Neural progenitor cell (in vitro differentiated cells): ENCODE data around the gene RHOG. TPM values are rescaled to one million over a fixed set of nuclear protein-coding genes. Genes with fewer than 3 reads are reported as not detected.

Experiments used
- DNase-seq: peaks from one replicate; pipeline ENCODE4 v3.0.0-alpha.2; 2016; ENCODE audit warnings: low spot score
- H2AFZ ChIP-seq: fragments of 200-600 bp; sonication (generic); replicated peaks from 2 replicates; pipeline ENCODE4 v1.6.1; 2016; ENCODE audit warnings: antibody characterized with exemption
- H3F3A ChIP-seq: fragments of 200-600 bp; sonication (generic); 2 replicates; pipeline ENCODE4 v1.6.1; 2016; ENCODE audit warnings: antibody characterized with exemption, low read depth
- H3K27ac ChIP-seq: fragments of 200-600 bp; sonication (generic); 2 replicates; pipeline ENCODE4 v1.5.1; 2016; ENCODE audit warnings: mild to moderate bottlenecking
- H3K27me3 ChIP-seq: fragments of 200-600 bp; sonication (generic); 2 replicates; pipeline ENCODE4 v1.6.1; 2016; ENCODE audit warnings: mild to moderate bottlenecking, moderate library complexity
- H3K36me3 ChIP-seq: fragments of 200-600 bp; sonication (generic); 2 replicates; pipeline ENCODE4 v1.5.1; 2016
- H3K4me1 ChIP-seq: fragments of 200-600 bp; sonication (generic); 2 replicates; pipeline ENCODE4 v1.6.1; 2016; ENCODE audit warnings: mixed run types
- H3K4me2 ChIP-seq: fragments of 200-600 bp; sonication (generic); 2 replicates; pipeline ENCODE4 v1.6.1; 2016
- H3K4me3 ChIP-seq: fragments of 200-600 bp; sonication (generic); 2 replicates; pipeline ENCODE4 v1.5.1; 2016
- H3K79me2 ChIP-seq: fragments of 200-600 bp; sonication (generic); 2 replicates; pipeline ENCODE4 v1.6.1; 2016; ENCODE audit warnings: low read depth
- H3K9ac ChIP-seq: fragments of 200-600 bp; sonication (generic); 2 replicates; pipeline ENCODE4 v1.6.1; 2016
- H3K9me3 ChIP-seq: fragments of 200-600 bp; sonication (generic); 2 replicates; pipeline ENCODE4 v1.5.1; 2016; ENCODE audit warnings: low read depth
- H4K20me1 ChIP-seq: fragments of 200-600 bp; sonication (generic); 2 replicates; pipeline ENCODE4 v1.6.1; 2016; ENCODE audit warnings: low read depth
- H3K27ac Mint-ChIP-seq: 3 replicates; pipeline ENCODE4 v1.8.0; 2021; ENCODE audit warnings: mixed read lengths
- H3K27me3 Mint-ChIP-seq: 2 replicates; pipeline ENCODE4 v1.8.0; 2022; ENCODE audit warnings: low read depth, mild to moderate bottlenecking, inconsistent platforms, moderate library complexity, mixed read lengths; ENCODE audit not compliant: insufficient read depth
- H3K36me3 Mint-ChIP-seq: 3 replicates; pipeline ENCODE4 v1.8.0; 2021; ENCODE audit warnings: mixed read lengths
- H3K4me1 Mint-ChIP-seq: 3 replicates; pipeline ENCODE4 v1.8.0; 2021; ENCODE audit warnings: mixed read lengths
- H3K4me3 Mint-ChIP-seq: 3 replicates; pipeline ENCODE4 v1.8.0; 2021; ENCODE audit warnings: mild to moderate bottlenecking, moderate library complexity, mixed read lengths
- H3K9me3 Mint-ChIP-seq: 3 replicates; pipeline ENCODE4 v1.8.0; 2020; ENCODE audit warnings: mixed read lengths
- EZH2 ChIP-seq: fragments of 200-600 bp; sonication (generic); IDR thresholded peaks from 2 replicates; pipeline ENCODE4 v1.6.1; 2017; ENCODE audit warnings: antibody characterized with exemption, mild to moderate bottlenecking, moderate library complexity
- EZH2phosphoT487 ChIP-seq: fragments of 200-600 bp; sonication (generic); IDR thresholded peaks from 2 replicates; pipeline ENCODE4 v1.6.1; 2017; ENCODE audit warnings: antibody characterized with exemption
- total RNA-seq: library from RNA; depleted of rRNA; stranded (reverse); fragments of >200 nt; gene quantifications from 2 replicates; pipeline ENCODE4 v1.2.3, GENCODE V29; 2015; ENCODE audit warnings: low replicate concordance
- TF ChIP-seq, protein P1 (sequence below): fragments of 200-600 bp; sonication (generic); IDR thresholded peaks from 2 replicates; pipeline ENCODE4 v1.5.1; 2017; ENCODE audit warnings: antibody characterized with exemption, mild to moderate bottlenecking

RHOG gene
- total RNA-seq: 5.9 and 19.9 TPM in 2 replicates

GRCh38 chr11:3840870-3841425 is at the start of gene RHOG:
TSS of gene RHOG (minus strand) at chr11:3840959. CDS start at chr11:3828138, 12,821 bp downstream.
- Mint-ChIP-seq H3K27me3 (no peaks in the 10 kb centered on the region), H3K4me1 (peaks cover 26% of the 10 kb centered on the region), H3K9me3 (no peaks in the 10 kb centered on the region), H3K4me3 (peak within 1 kb of the TSS; percentile 91), H3K36me3 (peaks cover 6% of the 10 kb centered on the region), H3K27ac (peak within 1 kb of the TSS; percentile 27)
- Histone ChIP-seq H3K9ac (peak within 1 kb of the TSS; percentile 53), H3F3A (peaks cover 6% of the 10 kb centered on the region), H3K27me3 (no peaks in the 10 kb centered on the region), H3K36me3 (no peaks in the 10 kb centered on the region), H3K4me3 (peak within 1 kb of the TSS; percentile 98), H3K9me3 (no peaks in the 10 kb centered on the region), H3K4me1 (peaks cover 7% of the 10 kb centered on the region), H4K20me1 (peaks cover 38% of the 10 kb centered on the region), H3K27ac (no peak within 1 kb of the TSS), H3K79me2 (peaks cover 51% of the 10 kb centered on the region), H3K4me2 (peak within 1 kb of the TSS; percentile 96), H2AFZ (peak within 1 kb of the TSS; percentile 95)
- DNase-seq: no peak
- TF ChIP-seq EZH2 (no peak), EZH2phosphoT487 (no peak)
- TF ChIP-seq, protein P1, sequence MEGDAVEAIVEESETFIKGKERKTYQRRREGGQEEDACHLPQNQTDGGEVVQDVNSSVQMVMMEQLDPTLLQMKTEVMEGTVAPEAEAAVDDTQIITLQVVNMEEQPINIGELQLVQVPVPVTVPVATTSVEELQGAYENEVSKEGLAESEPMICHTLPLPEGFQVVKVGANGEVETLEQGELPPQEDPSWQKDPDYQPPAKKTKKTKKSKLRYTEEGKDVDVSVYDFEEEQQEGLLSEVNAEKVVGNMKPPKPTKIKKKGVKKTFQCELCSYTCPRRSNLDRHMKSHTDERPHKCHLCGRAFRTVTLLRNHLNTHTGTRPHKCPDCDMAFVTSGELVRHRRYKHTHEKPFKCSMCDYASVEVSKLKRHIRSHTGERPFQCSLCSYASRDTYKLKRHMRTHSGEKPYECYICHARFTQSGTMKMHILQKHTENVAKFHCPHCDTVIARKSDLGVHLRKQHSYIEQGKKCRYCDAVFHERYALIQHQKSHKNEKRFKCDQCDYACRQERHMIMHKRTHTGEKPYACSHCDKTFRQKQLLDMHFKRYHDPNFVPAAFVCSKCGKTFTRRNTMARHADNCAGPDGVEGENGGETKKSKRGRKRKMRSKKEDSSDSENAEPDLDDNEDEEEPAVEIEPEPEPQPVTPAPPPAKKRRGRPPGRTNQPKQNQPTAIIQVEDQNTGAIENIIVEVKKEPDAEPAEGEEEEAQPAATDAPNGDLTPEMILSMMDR: no peak

DNA sequence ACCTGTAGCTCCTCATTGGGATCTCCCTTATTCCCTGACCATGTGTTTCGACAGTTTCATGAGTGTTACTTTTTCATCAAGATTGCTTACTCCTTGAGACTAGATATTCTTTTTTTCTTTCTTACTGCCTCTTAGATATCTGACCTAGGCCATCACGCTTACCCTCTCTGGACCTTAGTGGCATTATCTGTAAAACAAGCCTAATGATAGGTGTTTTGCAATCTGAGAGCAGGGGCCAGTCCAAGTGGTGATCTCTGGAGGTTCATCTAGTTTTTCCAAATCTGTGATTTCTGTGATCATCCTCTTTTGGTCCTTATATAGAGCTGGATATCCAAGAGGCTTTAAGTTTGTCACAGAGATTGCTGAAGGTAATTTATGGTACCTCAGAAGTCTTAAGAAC is 49.3 kb upstream of the RHOG start:
- H3K4me3 ChIP-seq: no peak overlapping the region
- no peak overlapping the region for H3K27ac ChIP-seq
- H3K27me3 ChIP-seq: no peaks in the 10 kb centered on the region
- no peaks in the 10 kb centered on the region for H3K36me3 Mint-ChIP-seq
- no peak overlapping the region for H2AFZ ChIP-seq
- H3K27me3 Mint-ChIP-seq: peaks cover 3% of the 10 kb centered on the region
- no peaks in the 10 kb centered on the region for H3F3A ChIP-seq
- H3K9me3 Mint-ChIP-seq: no peaks in the 10 kb centered on the region
- no peak overlapping the region for H3K4me3 Mint-ChIP-seq
- no peaks in the 10 kb centered on the region for H3K36me3 ChIP-seq
- DNase-seq: no peak
- H3K4me1 Mint-ChIP-seq: no peaks in the 10 kb centered on the region
- H4K20me1 ChIP-seq: no peaks in the 10 kb centered on the region
- no peaks in the 10 kb centered on the region for H3K4me1 ChIP-seq
- no peaks in the 10 kb centered on the region for H3K9me3 ChIP-seq
- H3K9ac ChIP-seq: no peak overlapping the region
- H3K27ac Mint-ChIP-seq: no peak overlapping the region
- H3K4me2 ChIP-seq: no peak overlapping the region
- H3K79me2 ChIP-seq: no peaks in the 10 kb centered on the region
- TF ChIP-seq EZH2phosphoT487 (no peak), EZH2 (no peak)
- TF ChIP-seq, protein P1: no peak

DNA sequence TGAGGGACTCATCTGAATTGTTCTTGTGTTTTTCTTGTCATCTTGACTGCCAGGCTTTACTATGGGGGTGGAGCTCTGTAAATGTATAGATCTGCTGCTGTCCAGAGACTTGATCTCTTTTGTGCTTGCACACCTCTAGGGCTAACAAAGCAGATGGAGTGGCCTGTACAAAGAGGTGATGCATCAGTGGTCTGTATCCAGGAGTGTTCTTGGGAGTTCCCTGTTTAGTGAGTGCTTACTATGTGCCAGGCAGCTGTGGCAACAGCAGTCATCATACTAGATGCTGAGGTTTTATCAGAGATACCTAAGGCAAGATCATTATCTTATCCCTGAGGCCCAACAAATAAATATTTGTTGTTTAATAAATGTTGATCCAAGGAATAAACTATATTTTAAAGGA is 48.1 kb upstream of the RHOG start:
- H3K4me1 Mint-ChIP-seq: no peaks in the 10 kb centered on the region
- Histone ChIP-seq H3K27me3 (no peaks in the 10 kb centered on the region), H3K9ac (no peak overlapping the region), H3K36me3 (no peaks in the 10 kb centered on the region), H3K4me3 (no peak overlapping the region), H3K27ac (no peak overlapping the region), H4K20me1 (no peaks in the 10 kb centered on the region), H3K4me2 (no peak overlapping the region), H3K79me2 (no peaks in the 10 kb centered on the region), H3K9me3 (no peaks in the 10 kb centered on the region), H3F3A (no peaks in the 10 kb centered on the region), H3K4me1 (no peaks in the 10 kb centered on the region), H2AFZ (no peak overlapping the region)
- H3K4me3 Mint-ChIP-seq: no peak overlapping the region
- no peak overlapping the region for H3K27ac Mint-ChIP-seq
- no peaks in the 10 kb centered on the region for H3K9me3 Mint-ChIP-seq
- no peaks in the 10 kb centered on the region for H3K36me3 Mint-ChIP-seq
- no peak for DNase-seq
- peaks cover 5% of the 10 kb centered on the region for H3K27me3 Mint-ChIP-seq
- TF ChIP-seq EZH2: no peak

GRCh38 chr11:3886985-3887384 is 46.2 kb upstream of the RHOG start:
- no peak for DNase-seq
- no peaks in the 10 kb centered on the region for H3K4me1 Mint-ChIP-seq
- H3K9ac ChIP-seq: no peak overlapping the region
- H3K4me3 ChIP-seq: no peak overlapping the region
- no peaks in the 10 kb centered on the region for H3K36me3 Mint-ChIP-seq
- H3K27me3 Mint-ChIP-seq: peaks cover 5% of the 10 kb centered on the region
- no peak overlapping the region for H3K27ac Mint-ChIP-seq
- no peak overlapping the region for H3K4me2 ChIP-seq
- no peak overlapping the region for H3K27ac ChIP-seq
- TF ChIP-seq EZH2phosphoT487 (no peak), EZH2 (no peak)
- H3K9me3 Mint-ChIP-seq: no peaks in the 10 kb centered on the region
- no peaks in the 10 kb centered on the region for H3K27me3 ChIP-seq
- no peaks in the 10 kb centered on the region for H3K4me1 ChIP-seq
- H3K36me3 ChIP-seq: no peaks in the 10 kb centered on the region
- H3K9me3 ChIP-seq: no peaks in the 10 kb centered on the region
- H4K20me1 ChIP-seq: no peaks in the 10 kb centered on the region
- H3F3A ChIP-seq: no peaks in the 10 kb centered on the region
- H3K4me3 Mint-ChIP-seq: no peak overlapping the region
- no peaks in the 10 kb centered on the region for H3K79me2 ChIP-seq
- no peak overlapping the region for H2AFZ ChIP-seq
